H1 (cell line): ENCODE measurements around the gene RTN4. TPM values are rescaled to one million over a fixed set of nuclear protein-coding genes. Genes with fewer than 3 reads are reported as not detected.

ENCODE experiments used
- CTCF ChIA-PET: fragments of 300-600 bp; sonication (Branson Sonifier 250); formaldehyde crosslinking; loops from one replicate; lab custom pipeline; 2021; ENCODE audit not compliant: partially characterized antibody; lab: Charles Lee
- POLR2A ChIA-PET: fragments of 300-600 bp; sonication (Branson Sonifier 250); formaldehyde crosslinking; loops from one replicate; lab custom pipeline; 2021; ENCODE audit warnings: inconsistent platforms; ENCODE audit not compliant: partially characterized antibody; lab: Charles Lee
- DNase-seq, 2 experiments: peaks; one replicate each; pipeline versions ENCODE4 v3.0.0 to v3.0.0-alpha.2; 2010 to 2022; ENCODE audit warnings: low spot score in 2 of 2, low read depth in 1 of 2, mixed read lengths in 1 of 2
- FAIRE-seq: peaks from 2 replicates; lab custom pipeline; 2011; peaks lifted over from hg19 to GRCh38; lab: Jason Lieb, UNC
- H2AFZ ChIP-seq: 2 replicates; pipeline ENCODE4 v1.8.1; 2012; ENCODE audit warnings: low read length, inconsistent platforms
- H2AK5ac ChIP-seq: 2 replicates; pipeline ENCODE4 v1.6.1; 2013; ENCODE audit warnings: low read depth, low read length
- H2BK120ac ChIP-seq: replicated peaks from 2 replicates; pipeline ENCODE3; 2013; ENCODE audit warnings: low read depth, low read length, inconsistent platforms
- H2BK12ac ChIP-seq: 2 replicates; pipeline ENCODE4 v1.6.1; 2013; ENCODE audit warnings: low read depth, low read length
- H2BK15ac ChIP-seq: 2 replicates; pipeline ENCODE4 v1.6.1; 2013; ENCODE audit warnings: low read length
- H2BK20ac ChIP-seq: 2 replicates; pipeline ENCODE4 v1.6.1; 2013; ENCODE audit warnings: low read length
- H2BK5ac ChIP-seq: 2 replicates; pipeline ENCODE4 v1.6.1; 2013; ENCODE audit warnings: low read depth, low read length
- H3K14ac ChIP-seq: 2 replicates; pipeline ENCODE4 v1.6.1; 2013; ENCODE audit warnings: inconsistent platforms; ENCODE audit not compliant: insufficient read length
- H3K18ac ChIP-seq: 2 replicates; pipeline ENCODE4 v1.6.1; 2013; ENCODE audit warnings: low read length; ENCODE audit errors: extremely low read depth
- H3K23ac ChIP-seq: 2 replicates; pipeline ENCODE4 v1.6.1; 2013; ENCODE audit warnings: inconsistent platforms; ENCODE audit not compliant: insufficient read length
- H3K23me2 ChIP-seq: 2 replicates; pipeline ENCODE4 v1.6.1; 2013; ENCODE audit warnings: low read depth, low read length
- H3K27ac ChIP-seq: 2 replicates; pipeline ENCODE4 v1.6.1; 2011; ENCODE audit warnings: low read depth, low read length, inconsistent platforms
- H3K27me3 ChIP-seq, 4 experiments: replicated peaks in 1 of 4; 1 replicate in 1 of 4; 2 replicates in 3 of 4; pipeline versions ENCODE4 v1.6.1 to v1.8.1; 2011 to 2013; ENCODE audit warnings: low read length in 3 of 4, mild to moderate bottlenecking in 3 of 4, inconsistent platforms in 2 of 4, mixed read lengths in 2 of 4, moderate library complexity in 1 of 4; ENCODE audit not compliant: control insufficient read depth in 3 of 4, insufficient read depth in 3 of 4; ENCODE audit errors: extremely low read depth in 1 of 4
- H3K36me3 ChIP-seq, 4 experiments: 2 replicates each; pipeline versions ENCODE4 v1.6.1 to v1.8.1; 2011 to 2013; ENCODE audit warnings: mild to moderate bottlenecking in 4 of 4, low read length in 3 of 4, moderate library complexity in 2 of 4, control low read depth in 1 of 4, inconsistent platforms in 1 of 4; ENCODE audit not compliant: insufficient read depth in 4 of 4, control insufficient read depth in 2 of 4
- H3K4ac ChIP-seq: replicated peaks from 2 replicates; pipeline ENCODE3; 2013; ENCODE audit warnings: low read length, low read depth, mixed read lengths, inconsistent platforms; ENCODE audit not compliant: insufficient read length
- H3K4me1 ChIP-seq, 4 experiments: replicated peaks in 1 of 4; 1 replicate in 1 of 4; 2 replicates in 3 of 4; pipeline versions ENCODE4 v1.6.1 to v1.8.1; 2011 to 2013; ENCODE audit warnings: low read length in 3 of 4, inconsistent platforms in 2 of 4, mixed read lengths in 1 of 4; ENCODE audit not compliant: insufficient read depth in 4 of 4, control insufficient read depth in 3 of 4
- H3K4me2 ChIP-seq, 2 experiments: 2 replicates each; pipeline versions ENCODE4 v1.6.1 to v1.8.1; 2011 to 2013; ENCODE audit warnings: low read depth in 2 of 2, low read length in 2 of 2, control low read depth in 1 of 2, inconsistent platforms in 1 of 2, mild to moderate bottlenecking in 1 of 2; ENCODE audit not compliant: insufficient read depth in 1 of 2
- H3K4me3 ChIP-seq, 4 experiments: fragments of 200-600, 300-600 bp in 1 of 4; sonication (generic), shearing (Covaris generic), sonication (Bioruptor Twin) in 1 of 4; 2 replicates each; pipeline versions ENCODE4 v1.5.1 to v1.8.1; 2011 to 2016; ENCODE audit warnings: low read length in 4 of 4, low read depth in 3 of 4, control low read depth in 2 of 4, inconsistent platforms in 2 of 4, mild to moderate bottlenecking in 2 of 4, mixed read lengths in 1 of 4, moderate library complexity in 1 of 4; ENCODE audit not compliant: insufficient read depth in 2 of 4; ENCODE audit errors: extremely low read depth in 1 of 4
- H3K56ac ChIP-seq: replicated peaks from 2 replicates; pipeline ENCODE3; 2013; ENCODE audit warnings: low read depth, mild to moderate bottlenecking, mixed read lengths, low read length, inconsistent platforms; ENCODE audit not compliant: insufficient read length
- H3K79me1 ChIP-seq: 2 replicates; pipeline ENCODE4 v1.6.1; 2013; ENCODE audit warnings: low read depth, low read length, control low read depth
- H3K79me2 ChIP-seq, 2 experiments: 2 replicates each; pipeline versions ENCODE4 v1.6.1 to v1.8.1; 2012 to 2013; ENCODE audit warnings: low read length in 2 of 2, mild to moderate bottlenecking in 2 of 2, inconsistent platforms in 1 of 2; ENCODE audit not compliant: insufficient read depth in 2 of 2, control insufficient read depth in 1 of 2
- H3K9ac ChIP-seq, 4 experiments: replicated peaks in 1 of 4; 1 replicate in 1 of 4; 2 replicates in 3 of 4; pipeline versions ENCODE4 v1.6.1 to v1.8.1; 2011 to 2013; ENCODE audit warnings: low read depth in 3 of 4, low read length in 3 of 4, control low read depth in 2 of 4, mild to moderate bottlenecking in 2 of 4, moderate library complexity in 2 of 4, inconsistent platforms in 1 of 4; ENCODE audit errors: extremely low read depth in 1 of 4
- H3K9me3 ChIP-seq, 2 experiments: 2 replicates each; pipeline versions ENCODE4 v1.6.1 to v1.8.1; 2012 to 2013; ENCODE audit warnings: mild to moderate bottlenecking in 2 of 2, moderate library complexity in 2 of 2, control low read depth in 1 of 2, inconsistent platforms in 1 of 2, low read depth in 1 of 2, low read length in 1 of 2, mixed read lengths in 1 of 2; ENCODE audit not compliant: insufficient read depth in 2 of 2
- H4K20me1 ChIP-seq, 2 experiments: replicated peaks in 1 of 2; 2 replicates each; pipeline versions ENCODE3 to v1.8.1; 2011 to 2013; ENCODE audit warnings: inconsistent platforms in 2 of 2, low read length in 2 of 2, mild to moderate bottlenecking in 1 of 2; ENCODE audit not compliant: insufficient read depth in 2 of 2, control insufficient read depth in 1 of 2
- H4K5ac ChIP-seq: 2 replicates; pipeline ENCODE4 v1.6.1; 2013; ENCODE audit warnings: low read length, low read depth, mixed read lengths, inconsistent platforms; ENCODE audit not compliant: insufficient read length
- H4K8ac ChIP-seq: 2 replicates; pipeline ENCODE4 v1.8.0; 2013; ENCODE audit warnings: mild to moderate bottlenecking, moderate library complexity, low read length, inconsistent platforms; ENCODE audit not compliant: insufficient read depth; ENCODE audit errors: extremely low read depth
- H4K91ac ChIP-seq: replicated peaks from 2 replicates; pipeline ENCODE3; 2013; ENCODE audit warnings: low read length, mixed read lengths, inconsistent platforms; ENCODE audit not compliant: insufficient read length
- BACH1 ChIP-seq: IDR thresholded peaks from 2 replicates; pipeline ENCODE4 v1.6.1; 2012; ENCODE audit warnings: low read length, improper control_type of control experiment
- MAFK ChIP-seq: IDR thresholded peaks from 2 replicates; pipeline ENCODE4 v1.6.1; 2012; ENCODE audit warnings: low read depth, mild to moderate bottlenecking, improper control_type of control experiment, low read length
- NANOG ChIP-seq: IDR thresholded peaks from 2 replicates; pipeline ENCODE4 v1.6.1; 2011; ENCODE audit warnings: low read length, low read depth, mild to moderate bottlenecking, inconsistent platforms; ENCODE audit not compliant: insufficient read depth, poor library complexity, severe bottlenecking
- WGBS, 2 experiments: shearing (Covaris generic) in 1 of 2; methylation state at CpG; one replicate each; pipeline versions ENCODE4 v1.1.6 to v1.1.7; 2013 to 2015; ENCODE audit warnings: low lambda C conversion rate in 2 of 2, mixed read lengths in 2 of 2, inconsistent platforms in 1 of 2, low coverage in 1 of 2, missing lambda C conversion rate in 1 of 2; ENCODE audit not compliant: insufficient replicate concordance in 2 of 2, insufficient coverage in 1 of 2, insufficient read length in 1 of 2; ENCODE audit errors: extremely low coverage in 1 of 2, missing lambda C conversion rate in 1 of 2; 5-methylcytosine and 5-hydroxymethylcytosine counted together
- polyA plus RNA-seq, 7 experiments: library from polyadenylated mRNA; depleted of rRNA in 3 of 7; stranded (reverse) in 5 of 7; unstranded in 2 of 7; fragments of >200 nt in 5 of 7; fragments of 200-250 nt in 2 of 7; gene quantifications; 1 replicate in 5 of 7; 2 replicates in 1 of 7; 4 replicates in 1 of 7; pipeline versions ENCODE4 v1.2.1 to v1.2.3, GENCODE V29; 2011 to 2013; ENCODE audit warnings: missing spikeins in 2 of 7, mixed read lengths in 2 of 7
- total RNA-seq: library from RNA; stranded (reverse); fragmentation: NEBNext Ultra II Directional; extraction: Animal tissue kit (Norgen Biotek cat#: 25700); gene quantifications from 2 replicates; pipeline ENCODE4 v1.2.1, GENCODE V29; 2021

RTN4 gene
- total and polyA plus RNA-seq, 2 of the 8 experiments (the other 6 are each of a cell fraction or from before 2014, with no cell fraction given) = 179 to 242 TPM

DNA sequence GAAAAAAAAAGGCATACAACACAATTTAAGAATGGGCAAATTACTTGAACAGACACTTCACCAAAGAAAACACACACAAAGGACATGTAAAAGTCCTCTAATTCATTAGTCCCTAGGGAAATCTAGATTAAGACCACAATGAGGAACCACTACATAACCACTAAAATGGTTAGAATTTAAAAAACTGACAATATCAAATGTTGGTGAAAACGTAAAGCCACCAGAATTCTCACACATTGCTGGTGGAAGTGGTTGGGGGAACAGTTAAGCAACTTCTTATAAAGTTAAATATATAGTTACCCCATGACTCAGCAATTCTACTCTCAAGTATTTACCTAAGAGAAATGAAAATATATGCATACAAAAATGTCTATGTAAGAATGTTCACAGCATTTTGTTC, 11.8 kb downstream of the RTN4 start:
- FAIRE-seq (no peak), DNase-seq (no peak)
- Histone ChIP-seq H3K56ac (no peak overlapping the region), H3K79me2 (peaks cover 36 to 100% of the 10 kb centered on the region in 2 experiments), H3K23ac (no peak overlapping the region), H4K91ac (no peak overlapping the region), H4K8ac (no peak overlapping the region), H2BK15ac (no peak overlapping the region), H3K4me1 (peaks cover 0 to 3% (median 0%) of the 10 kb centered on the region in 4 experiments; a peak in 2 of 7 replicates), H3K23me2 (no peaks in the 10 kb centered on the region), H2AFZ (no peak overlapping the region), H2BK120ac (no peak overlapping the region), H3K36me3 (peaks cover 0 to 6% (median 0%) of the 10 kb centered on the region in 4 experiments; a peak in 1 of 8 replicates), H3K27ac (no peak overlapping the region), H3K4me3 (no peak overlapping the region), H3K9ac (no peak overlapping the region), H3K79me1 (no peaks in the 10 kb centered on the region), H2BK5ac (no peak overlapping the region), H2BK20ac (no peak overlapping the region), H2BK12ac (no peak overlapping the region), H4K5ac (no peak overlapping the region), H4K20me1 (peaks cover 8 to 9% of the 10 kb centered on the region in 2 experiments), H2AK5ac (no peak overlapping the region), H3K27me3 (no peaks in the 10 kb centered on the region), H3K14ac (no peak overlapping the region), H3K9me3 (0 out of 4 replicates have a peak, but pooled peaks cover 0 to 2% of the 10 kb centered on the region in 2 experiments), H3K4ac (no peak overlapping the region), H3K4me2 (no peak overlapping the region), H3K18ac (no peak overlapping the region)
- TF ChIP-seq BACH1 (peak; percentile 36; the same call in 1 of the 2 replicates), MAFK (peak; percentile 61; the same call in 1 of the 2 replicates), NANOG (no peak)
- POLR2A ChIA-PET = no interaction called here
- WGBS, 2 experiments = 80% methylated on average over 1 of the region's 1 CpG; no CpG with 5 or more reads in 1 of the 2 experiments
- CTCF ChIA-PET = interaction anchor here (1.5 kb wide), 1 partner anchor 10 kb away, joined by 3 read pairs; no protein-coding TSS in a partner anchor
